Activated T-helper 17 cell treated with anti-CD3 and anti-CD28 coated beads, Interleukin-2, amount 50 U/mL, for 72 hours (primary cell): ENCODE results near the gene EMCN. TPM values are rescaled to one million over a fixed set of nuclear protein-coding genes. Genes with fewer than 3 reads are reported as not detected.
"Not testable (repeated sequence)": the region's sequence is repeated elsewhere in the genome, so short reads cannot be mapped to it uniquely, and the experiment has no call there.

Experiments
- ATAC-seq: fragments of 150-1000 bp; cut with Tn5 transposase; replicated peaks from 2 replicates; pipeline ENCODE4 v1.10.0; 2021; ENCODE audit warnings: mild to moderate bottlenecking, moderate library complexity
- H3K27ac Mint-ChIP-seq: one replicate; pipeline ENCODE4 v1.8.0; 2022; ENCODE audit warnings: mixed read lengths
- H3K27me3 Mint-ChIP-seq: one replicate; pipeline ENCODE4 v1.8.0; 2022; ENCODE audit warnings: mixed read lengths
- H3K36me3 Mint-ChIP-seq: one replicate; pipeline ENCODE4 v1.8.0; 2022; ENCODE audit warnings: low read depth, mild to moderate bottlenecking, mixed read lengths
- H3K4me1 Mint-ChIP-seq: one replicate; pipeline ENCODE4 v1.8.0; 2022; ENCODE audit warnings: mixed read lengths
- H3K4me3 Mint-ChIP-seq: one replicate; pipeline ENCODE4 v1.8.0; 2022; ENCODE audit warnings: mild to moderate bottlenecking, mixed read lengths
- H3K9me3 Mint-ChIP-seq: one replicate; pipeline ENCODE4 v1.8.0; 2022; ENCODE audit warnings: mixed read lengths
- total RNA-seq, 2 donors: library from RNA; stranded (reverse); gene quantifications; one replicate each; pipeline ENCODE4 v1.2.3, GENCODE V29; 2022

EMCN gene
- total RNA-seq, 2 donors from 2014 or later, result not detected

DNA sequence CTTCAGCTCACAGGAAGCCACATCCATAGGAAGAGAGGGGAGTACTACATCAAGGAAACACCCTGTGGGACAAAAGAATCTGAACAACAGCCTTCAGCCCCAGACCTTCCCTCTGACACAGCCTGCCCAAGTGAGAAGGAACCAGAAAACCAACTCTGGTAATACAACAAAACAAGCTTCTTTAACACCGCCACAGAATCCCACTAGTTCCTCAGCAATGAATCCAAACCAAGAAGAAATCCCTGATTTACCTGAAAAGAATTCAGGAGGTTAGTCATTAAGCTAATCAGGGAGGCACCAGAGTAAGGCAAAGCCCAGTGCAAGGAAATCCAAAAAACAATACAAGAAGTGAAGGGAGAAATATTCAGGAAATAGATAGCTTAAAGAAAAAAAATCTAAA lies 137.4 kb downstream of the EMCN start:
- H3K27ac Mint-ChIP-seq, H3K9me3 Mint-ChIP-seq, ATAC-seq, H3K36me3 Mint-ChIP-seq, H3K4me1 Mint-ChIP-seq, H3K4me3 Mint-ChIP-seq: not testable (repeated sequence)
- peaks cover 20% of the 10 kb centered on the region for H3K27me3 Mint-ChIP-seq

GRCh38 chr4:100379583-100380105 lies 138.2 kb downstream of the EMCN start:
- peaks cover 19% of the 10 kb centered on the region for H3K27me3 Mint-ChIP-seq
- no peaks in the 10 kb centered on the region for H3K4me1 Mint-ChIP-seq
- peaks cover 4% of the 10 kb centered on the region for H3K9me3 Mint-ChIP-seq
- no peak overlapping the region for H3K27ac Mint-ChIP-seq
- H3K36me3 Mint-ChIP-seq, result no peaks in the 10 kb centered on the region
- ATAC-seq, result no peak
- H3K4me3 Mint-ChIP-seq, result no peak overlapping the region

DNA sequence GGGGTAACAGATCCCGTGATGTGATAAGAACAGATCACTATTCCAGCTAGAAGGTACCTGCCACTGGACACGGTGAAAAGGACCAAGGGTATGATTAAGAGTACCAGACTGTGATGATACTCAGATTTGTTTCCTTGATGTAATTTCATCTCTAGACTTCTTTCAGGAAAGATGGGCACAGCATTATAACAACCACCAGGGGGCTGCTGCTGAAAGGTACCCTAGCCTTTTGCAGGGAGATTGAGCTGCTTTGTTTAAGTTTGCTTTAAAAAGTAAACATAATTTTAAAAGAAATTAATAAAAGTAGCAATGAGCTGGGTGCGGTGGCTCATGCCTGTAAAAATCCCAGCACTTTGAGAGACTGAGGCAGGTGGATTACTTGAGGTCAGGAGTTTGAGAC lies 145.4 kb downstream of the EMCN start:
- Mint-ChIP-seq H3K4me1 (no peaks in the 10 kb centered on the region), H3K4me3 (no peak overlapping the region), H3K27me3 (peaks cover 9% of the 10 kb centered on the region), H3K27ac (no peak overlapping the region), H3K36me3 (no peaks in the 10 kb centered on the region), H3K9me3 (no peaks in the 10 kb centered on the region)
- ATAC-seq, result no peak

GRCh38 chr4:100369871-100370270 lies 148.0 kb downstream of the EMCN start:
- H3K9me3 Mint-ChIP-seq, result no peaks in the 10 kb centered on the region
- H3K27me3 Mint-ChIP-seq, result peaks cover 6% of the 10 kb centered on the region
- peak overlapping the region; percentile 18 for H3K27ac Mint-ChIP-seq
- no peaks in the 10 kb centered on the region for H3K4me1 Mint-ChIP-seq
- H3K36me3 Mint-ChIP-seq, result no peaks in the 10 kb centered on the region
- no peak overlapping the region for H3K4me3 Mint-ChIP-seq
- ATAC-seq, result no peak

DNA sequence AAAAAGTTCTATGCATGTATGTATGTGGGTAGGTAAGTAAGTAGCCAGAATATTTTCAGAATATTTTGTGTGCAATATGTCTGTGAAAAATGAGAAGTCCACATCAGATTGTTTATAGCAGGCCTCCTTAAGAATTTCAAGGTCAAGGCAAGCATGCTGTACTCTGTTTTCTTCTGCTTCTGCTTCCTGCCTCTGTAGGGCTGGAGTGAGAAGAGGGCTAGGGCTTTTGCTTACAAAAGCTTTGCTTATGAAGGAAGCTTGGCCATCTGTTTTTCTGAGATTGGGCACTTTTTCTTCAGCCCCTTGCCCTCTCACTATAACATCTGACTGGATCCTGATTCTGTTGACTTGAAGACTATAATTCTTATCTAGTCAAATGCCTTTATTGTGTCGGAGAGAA lies 150.4 kb downstream of the EMCN start:
- ATAC-seq, result no peak
- Mint-ChIP-seq H3K4me1 (no peaks in the 10 kb centered on the region), H3K9me3 (no peaks in the 10 kb centered on the region), H3K27me3 (peaks cover 10% of the 10 kb centered on the region), H3K27ac (no peak overlapping the region), H3K4me3 (no peak overlapping the region), H3K36me3 (no peaks in the 10 kb centered on the region)

DNA sequence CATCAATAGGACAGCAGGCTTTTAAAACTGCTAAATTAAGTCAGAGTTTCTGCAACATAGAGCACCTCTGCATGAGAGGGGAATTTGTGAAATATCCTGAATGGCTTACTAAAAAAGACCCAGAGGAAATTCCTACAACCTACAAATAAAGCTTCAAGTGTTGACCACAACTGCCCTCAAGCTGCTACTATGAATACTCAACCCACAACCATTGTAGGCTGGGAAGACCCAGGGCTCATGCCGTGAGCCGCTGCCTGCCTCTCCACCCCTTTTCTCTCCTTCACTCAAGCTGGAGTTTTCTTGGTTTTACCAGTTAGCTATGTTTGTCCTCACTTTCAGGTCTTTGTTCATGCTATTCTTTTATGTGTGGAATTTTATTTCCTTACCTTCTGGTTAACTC lies 151.6 kb downstream of the EMCN start:
- H3K9me3 Mint-ChIP-seq, result no peaks in the 10 kb centered on the region
- H3K4me3 Mint-ChIP-seq, result no peak overlapping the region
- no peaks in the 10 kb centered on the region for H3K36me3 Mint-ChIP-seq
- no peak overlapping the region for H3K27ac Mint-ChIP-seq
- no peak for ATAC-seq
- peaks cover 10% of the 10 kb centered on the region for H3K27me3 Mint-ChIP-seq
- H3K4me1 Mint-ChIP-seq, result no peaks in the 10 kb centered on the region

DNA sequence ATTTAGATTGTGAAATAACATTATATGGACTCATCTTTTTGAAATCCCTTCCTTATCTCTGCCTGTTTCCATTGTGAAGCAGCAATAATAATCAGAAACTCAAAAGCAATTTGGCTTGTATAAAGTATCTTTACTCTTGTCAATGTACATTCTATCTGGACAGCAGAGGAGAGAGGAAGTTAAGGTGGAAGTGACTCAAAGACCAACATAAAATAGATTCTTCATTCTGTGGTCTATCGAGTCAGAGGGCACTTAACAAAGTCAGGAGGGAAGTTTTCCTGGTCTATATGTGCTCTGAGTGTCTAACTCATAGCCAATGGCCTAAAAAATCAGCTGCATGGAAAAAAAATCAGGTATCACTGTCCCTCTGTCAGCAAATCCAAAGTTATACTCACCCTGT lies 155.5 kb downstream of the EMCN start:
- Mint-ChIP-seq H3K27ac (no peak overlapping the region), H3K4me3 (no peak overlapping the region), H3K36me3 (no peaks in the 10 kb centered on the region), H3K9me3 (peaks cover 3% of the 10 kb centered on the region), H3K4me1 (no peaks in the 10 kb centered on the region), H3K27me3 (peaks cover 14% of the 10 kb centered on the region)
- ATAC-seq, result no peak

- H3K27ac Mint-ChIP-seq, result no peak overlapping the region
- H3K4me1 Mint-ChIP-seq, result no peaks in the 10 kb centered on the region
- H3K4me3 Mint-ChIP-seq, result no peak overlapping the region
Observed at GRCh38 chr4:100361336-100361735, 156.5 kb downstream of the EMCN start.

DNA sequence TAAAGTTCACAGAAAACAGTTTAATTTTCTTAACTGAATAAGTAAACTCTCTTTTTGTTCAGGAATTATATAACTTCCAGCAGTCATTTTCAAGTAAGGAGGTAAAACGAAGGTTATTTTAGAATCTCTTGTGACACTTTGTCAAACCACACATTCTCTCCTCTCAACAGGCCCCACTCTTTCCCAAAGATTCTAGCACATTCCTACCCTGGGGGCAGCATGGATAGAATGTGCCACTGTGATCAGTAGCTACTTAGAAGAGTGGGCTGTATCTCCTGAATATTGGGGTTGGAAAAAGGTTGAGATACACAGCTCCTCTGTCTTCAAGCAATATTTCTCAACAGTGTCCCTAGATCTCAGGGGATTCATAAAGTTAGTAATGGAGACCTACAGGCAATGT lies 157.6 kb downstream of the EMCN start:
- Mint-ChIP-seq H3K4me1 (no peaks in the 10 kb centered on the region), H3K36me3 (no peaks in the 10 kb centered on the region), H3K27ac (no peak overlapping the region), H3K27me3 (peaks cover 17% of the 10 kb centered on the region), H3K9me3 (peaks cover 10% of the 10 kb centered on the region), H3K4me3 (no peak overlapping the region)
- no peak for ATAC-seq

More at GRCh38 chr4:100361336-100361735, 156.5 kb downstream of the EMCN start:
- H3K9me3 Mint-ChIP-seq, result peaks cover 10% of the 10 kb centered on the region
- H3K36me3 Mint-ChIP-seq, result no peaks in the 10 kb centered on the region
- peaks cover 17% of the 10 kb centered on the region for H3K27me3 Mint-ChIP-seq
- no peak for ATAC-seq

DNA sequence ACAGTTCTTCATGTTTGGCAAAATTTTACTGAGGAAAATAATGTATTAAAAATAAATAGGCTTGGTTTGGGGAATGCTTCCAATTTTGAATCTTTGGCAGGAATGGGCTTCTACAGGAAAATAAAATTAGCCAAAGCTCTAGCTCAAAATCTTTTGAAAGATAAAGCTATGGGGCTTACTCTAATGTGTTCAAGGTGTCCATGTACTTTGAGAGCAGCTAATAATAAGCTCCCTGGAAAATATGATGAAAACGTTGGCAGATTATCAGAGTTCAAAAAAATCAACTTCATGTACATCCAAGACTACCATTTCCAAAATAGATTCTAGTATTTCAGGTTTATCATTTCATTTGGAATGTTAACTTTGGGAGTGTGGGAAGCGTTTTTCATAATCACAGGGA lies 158.4 kb downstream of the EMCN start:
- Mint-ChIP-seq H3K9me3 (peaks cover 10% of the 10 kb centered on the region), H3K27me3 (peaks cover 17% of the 10 kb centered on the region), H3K36me3 (no peaks in the 10 kb centered on the region), H3K27ac (no peak overlapping the region), H3K4me3 (no peak overlapping the region), H3K4me1 (no peaks in the 10 kb centered on the region)
- ATAC-seq, result no peak

DNA sequence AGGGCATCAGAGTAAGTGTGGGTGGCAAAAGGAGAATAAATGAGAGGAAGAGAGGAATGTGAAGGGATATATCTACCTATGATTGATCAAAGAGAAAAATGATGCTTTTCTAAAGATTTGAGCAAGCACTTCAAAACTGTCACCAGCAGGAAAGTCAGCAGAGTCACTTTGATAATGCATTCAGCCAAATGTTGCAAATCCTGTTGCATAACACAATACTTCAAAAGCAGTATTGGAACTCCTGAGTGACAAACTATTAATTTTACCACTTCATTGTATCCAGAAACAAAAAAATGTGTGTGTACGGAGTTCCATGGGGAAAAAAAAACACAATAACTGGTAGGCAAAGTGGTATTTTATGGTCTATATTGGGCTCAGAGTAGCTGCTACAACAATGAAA lies 160.3 kb downstream of the EMCN start:
- H3K27ac Mint-ChIP-seq, result no peak overlapping the region
- H3K27me3 Mint-ChIP-seq, result peaks cover 13% of the 10 kb centered on the region
- H3K4me3 Mint-ChIP-seq, result no peak overlapping the region
- H3K36me3 Mint-ChIP-seq, result no peaks in the 10 kb centered on the region
- H3K9me3 Mint-ChIP-seq, result peaks cover 12% of the 10 kb centered on the region
- no peak for ATAC-seq
- H3K4me1 Mint-ChIP-seq, result no peaks in the 10 kb centered on the region

- Mint-ChIP-seq H3K27ac (no peak overlapping the region), H3K36me3 (no peaks in the 10 kb centered on the region), H3K9me3 (peaks cover 17% of the 10 kb centered on the region), H3K4me3 (no peak overlapping the region), H3K4me1 (no peaks in the 10 kb centered on the region), H3K27me3 (peaks cover 13% of the 10 kb centered on the region)
- no peak for ATAC-seq
Observed at GRCh38 chr4:100356172-100356571, 161.7 kb downstream of the EMCN start.

GRCh38 chr4:100352352-100352751 lies 165.5 kb downstream of the EMCN start:
- H3K4me3 Mint-ChIP-seq, H3K27ac Mint-ChIP-seq, H3K36me3 Mint-ChIP-seq, H3K4me1 Mint-ChIP-seq, H3K27me3 Mint-ChIP-seq: not testable (repeated sequence)
- ATAC-seq, result peak; percentile 61
- peaks cover 14% of the 10 kb centered on the region for H3K9me3 Mint-ChIP-seq

DNA sequence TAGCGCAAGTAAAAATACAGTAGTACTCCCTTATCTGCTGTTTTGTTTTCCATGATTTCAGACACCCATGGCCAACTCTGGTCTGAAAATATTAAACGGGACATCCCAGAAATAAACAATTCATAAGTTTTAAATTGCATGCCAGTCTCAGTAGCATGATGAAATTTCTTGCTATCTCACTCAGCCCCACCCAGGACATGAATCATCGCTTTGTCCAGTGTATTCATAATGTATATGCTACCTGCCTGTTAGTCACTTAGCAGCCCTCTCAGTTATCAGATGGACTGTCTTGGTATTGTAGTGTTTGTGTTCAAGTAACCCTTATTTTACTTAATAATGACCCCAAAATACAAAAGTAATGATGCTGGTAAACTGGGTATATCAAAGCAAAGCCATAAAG lies 169.3 kb downstream of the EMCN start:
- H3K9me3 Mint-ChIP-seq, result peaks cover 10% of the 10 kb centered on the region
- H3K4me3 Mint-ChIP-seq, result no peak overlapping the region
- no peaks in the 10 kb centered on the region for H3K36me3 Mint-ChIP-seq
- ATAC-seq, result no peak
- no peak overlapping the region for H3K27ac Mint-ChIP-seq
- H3K27me3 Mint-ChIP-seq, result peaks cover 3% of the 10 kb centered on the region
- no peaks in the 10 kb centered on the region for H3K4me1 Mint-ChIP-seq

DNA sequence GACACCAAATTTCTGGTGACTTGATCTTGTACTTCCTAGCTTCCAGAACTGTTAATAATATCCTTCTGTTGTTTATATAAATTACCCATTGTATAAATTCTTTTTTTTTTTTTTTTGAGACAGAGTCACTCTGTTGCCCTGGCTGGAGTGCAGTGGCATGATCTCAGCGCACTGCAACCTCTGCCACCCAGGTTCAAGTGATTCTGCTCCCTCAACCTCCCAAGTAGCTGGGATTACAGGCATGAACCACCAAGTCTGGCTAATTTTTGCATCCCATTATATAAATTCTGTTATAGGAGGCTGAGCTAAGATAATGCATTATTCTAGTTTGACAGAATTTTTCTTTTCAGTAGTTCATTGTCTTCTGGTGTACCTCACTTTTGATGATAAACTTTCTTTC lies 170.6 kb downstream of the EMCN start:
- Mint-ChIP-seq H3K4me3 (no peak overlapping the region), H3K27me3 (peaks cover 3% of the 10 kb centered on the region), H3K9me3 (peaks cover 6% of the 10 kb centered on the region), H3K27ac (no peak overlapping the region), H3K36me3 (no peaks in the 10 kb centered on the region), H3K4me1 (no peaks in the 10 kb centered on the region)
- no peak for ATAC-seq

- H3K9me3 Mint-ChIP-seq, result peaks cover 3% of the 10 kb centered on the region
- H3K36me3 Mint-ChIP-seq, result no peaks in the 10 kb centered on the region
- H3K4me1 Mint-ChIP-seq, result no peaks in the 10 kb centered on the region
- ATAC-seq, result no peak
- H3K4me3 Mint-ChIP-seq, result no peak overlapping the region
- H3K27me3 Mint-ChIP-seq, result peaks cover 3% of the 10 kb centered on the region
- no peak overlapping the region for H3K27ac Mint-ChIP-seq
Observed at GRCh38 chr4:100345585-100345984, 172.2 kb downstream of the EMCN start.
